ENCODE results near the gene FAM193B.

- TF ChIP-seq POLR2A (IDR thresholded peaks at IDR 0.05) (no peak), CTCF (IDR thresholded peaks at IDR 0.05) (no peak)
These were observed 865 bp upstream of the FAM193B start for GRCh38 chr5:177555228-177555627.

All from uterus (tissue), 2 donors.